ENCODE data around the gene RCCD1. TPM values are rescaled to one million over a fixed set of nuclear protein-coding genes. Genes with fewer than 3 reads are reported as not detected.

The RCCD1 gene
- total RNA-seq, 1 experiment from 2014 or later, result 22.8 TPM

- H2BK20ac ChIP-seq (ENCODE audit: low read depth, low read length, poor library complexity, severe bottlenecking), result no peak within 1 kb of the TSS
Measured at GRCh38 chr15:90994417-90995311, 40.0 kb downstream of the RCCD1 start, which contains the start of gene PRC1. Gene PRC1 (minus strand): TSS chr15:90994535. CDS start chr15:90994417, 118 bp downstream.

More at GRCh38 chr15:90994417-90995311, 40.0 kb downstream of the RCCD1 start, which contains the start of gene PRC1:
- Histone ChIP-seq H3K9ac (ENCODE audit: extremely low read depth, insufficient read length, low read length) (peak within 1 kb of the TSS; percentile 94), H3K27ac (ENCODE audit: insufficient read length, low read depth, low read length) (peak within 1 kb of the TSS; percentile 94), H3K4ac (ENCODE audit: low read depth, low read length) (no peak within 1 kb of the TSS; the same call in 1 of the 2 replicates), H3T11ph (ENCODE audit: low read length) (no peak within 1 kb of the TSS), H2AK5ac (ENCODE audit: insufficient read length, low read length) (no peak within 1 kb of the TSS), H2BK15ac (ENCODE audit: low read depth, low read length) (no peak within 1 kb of the TSS), H2BK12ac (ENCODE audit: insufficient read length, low read depth, low read length) (no peak within 1 kb of the TSS), H3K4me1 (ENCODE audit: insufficient read depth, low read length) (no peaks in the 10 kb centered on the region), H2BK120ac (ENCODE audit: low read depth, low read length, poor library complexity, severe bottlenecking) (no peak within 1 kb of the TSS), H3K18ac (ENCODE audit: insufficient read length, low read depth, low read length) (peak within 1 kb of the TSS; percentile 87), H3K79me2 (ENCODE audit: insufficient read depth, low read length) (peaks cover 28% of the 10 kb centered on the region; the same call in 1 of the 2 replicates), H3K9me3 (ENCODE audit: control insufficient read depth, low read depth, low read length) (no peaks in the 10 kb centered on the region), H3K23me2 (ENCODE audit: insufficient read length, low read depth, low read length, poor library complexity, severe bottlenecking) (peaks cover 3% of the 10 kb centered on the region), H4K91ac (ENCODE audit: insufficient read length, low read depth, low read length) (no peak within 1 kb of the TSS), H3K23ac (ENCODE audit: insufficient read length, low read depth, low read length) (no peak within 1 kb of the TSS), H2BK5ac (ENCODE audit: insufficient read length, low read length) (no peak within 1 kb of the TSS), H2AFZ (ENCODE audit: low read length) (no peak within 1 kb of the TSS), H3K79me1 (ENCODE audit: insufficient read depth, low read depth, low read length, poor library complexity, severe bottlenecking) (peaks cover 3% of the 10 kb centered on the region), H3K27me3 (ENCODE audit: insufficient read depth, low read length) (no peaks in the 10 kb centered on the region), H3K14ac (ENCODE audit: insufficient read depth, low read length) (peak within 1 kb of the TSS; percentile 92), H4K20me1 (ENCODE audit: control insufficient read depth, insufficient read depth, insufficient read length) (no peaks in the 10 kb centered on the region), H4K8ac (replicated peaks; ENCODE audit: insufficient read length, low read depth, low read length) (no peak within 1 kb of the TSS), H4K5ac (ENCODE audit: insufficient read length, low read depth, low read length) (no peak within 1 kb of the TSS), H3K56ac (ENCODE audit: insufficient read length, low read depth, low read length) (no peak within 1 kb of the TSS), H3K4me2 (ENCODE audit: insufficient read depth, insufficient read length, low read length) (peak within 1 kb of the TSS; percentile 88)
- WGBS (ENCODE audit: extremely low coverage, insufficient read length, low lambda C conversion rate), result no CpG with 5 or more reads among the region's 75 CpGs
- H3K4me1 Mint-ChIP-seq, result peaks cover 16 to 26% of the 10 kb centered on the region in 2 experiments
- TF ChIP-seq CTCF (conservative IDR thresholded peaks at IDR 0.05), result no peak
- H3K36me3 Mint-ChIP-seq (ENCODE audit: insufficient read depth in 1 of 3, low read depth in 3 of 3), result peaks cover 10 to 31% (median 30%) of the 10 kb centered on the region in 3 experiments; a peak in 6 of 7 replicates
- DNase-seq, result peak; percentile 99
- H3K27ac Mint-ChIP-seq, result peak within 1 kb of the TSS; percentile 98 to 100 (median 100)
- H3K4me3 Mint-ChIP-seq, result peak within 1 kb of the TSS; percentile 99 to 100
- peaks cover 3% of the 10 kb centered on the region; the same call in 1 of the 2 replicates for H3K27me3 Mint-ChIP-seq (ENCODE audit: low read depth)
- H3K9me3 Mint-ChIP-seq, result peaks cover 0 to 2% of the 10 kb centered on the region in 2 experiments; a peak in 2 of 5 replicates

Data from H9 (cell line).